GM21528 (cell line): ENCODE measurements around the gene TARP.
"Not testable (repeated sequence)": the region's sequence is repeated elsewhere in the genome, so short reads cannot be mapped to it uniquely, and the experiment has no call there.

Source experiments
- ATAC-seq: cut with Tn5 transposase; IDR thresholded peaks from one replicate; pipeline ENCODE4 v1.9.1; 2021; ENCODE audit warnings: mild to moderate bottlenecking, moderate library complexity; ENCODE audit not compliant: unreplicated experiment, low FRiP score

The TARP gene

GRCh38 chr7:38300175-38300574 is 26.7 kb upstream of the TARP start:
- no peak for ATAC-seq

- ATAC-seq = no peak
Measured at GRCh38 chr7:38299275-38299931, 26.0 kb upstream of the TARP start.

- peak; percentile 66 for ATAC-seq
Measured at GRCh38 chr7:38296059-38296857, 22.8 kb upstream of the TARP start.

- no peak for ATAC-seq
Measured at GRCh38 chr7:38294926-38295325, 21.5 kb upstream of the TARP start.

GRCh38 chr7:38292442-38292841 is 19.0 kb upstream of the TARP start:
- no peak for ATAC-seq

GRCh38 chr7:38291650-38292049 is 18.2 kb upstream of the TARP start:
- ATAC-seq = no peak

- ATAC-seq = no peak
Measured at GRCh38 chr7:38291117-38291647, 17.7 kb upstream of the TARP start.

GRCh38 chr7:38284553-38284952 is 11.1 kb upstream of the TARP start:
- no peak for ATAC-seq

GRCh38 chr7:38283809-38284208 is 10.4 kb upstream of the TARP start:
- no peak for ATAC-seq

GRCh38 chr7:38283107-38283506 is 9.7 kb upstream of the TARP start:
- no peak for ATAC-seq

GRCh38 chr7:38282081-38282480 is 8.6 kb upstream of the TARP start:
- ATAC-seq = no peak

- ATAC-seq = no peak
Measured at GRCh38 chr7:38281266-38281665, 7.8 kb upstream of the TARP start.

- ATAC-seq = no peak
Measured at GRCh38 chr7:38280707-38281106, 7.3 kb upstream of the TARP start.

GRCh38 chr7:38280000-38280399 is 6.6 kb upstream of the TARP start:
- ATAC-seq = no peak

- ATAC-seq = no peak
Measured at GRCh38 chr7:38276096-38276877, 2.9 kb upstream of the TARP start.

GRCh38 chr7:38274927-38275620 is 1.6 kb upstream of the TARP start:
- no peak for ATAC-seq

GRCh38 chr7:38274486-38274885 is 1.1 kb upstream of the TARP start:
- no peak for ATAC-seq

GRCh38 chr7:38270405-38270804 is 3.0 kb downstream of the TARP start:
- ATAC-seq = not testable (repeated sequence)

- ATAC-seq = not testable (repeated sequence)
Measured at GRCh38 chr7:38269704-38270346, 3.6 kb downstream of the TARP start.

- ATAC-seq = not testable (repeated sequence)
Measured at GRCh38 chr7:38265958-38266357, 7.5 kb downstream of the TARP start.
